ENCODE data around the gene TUBA4B.

The TUBA4B gene

DNA sequence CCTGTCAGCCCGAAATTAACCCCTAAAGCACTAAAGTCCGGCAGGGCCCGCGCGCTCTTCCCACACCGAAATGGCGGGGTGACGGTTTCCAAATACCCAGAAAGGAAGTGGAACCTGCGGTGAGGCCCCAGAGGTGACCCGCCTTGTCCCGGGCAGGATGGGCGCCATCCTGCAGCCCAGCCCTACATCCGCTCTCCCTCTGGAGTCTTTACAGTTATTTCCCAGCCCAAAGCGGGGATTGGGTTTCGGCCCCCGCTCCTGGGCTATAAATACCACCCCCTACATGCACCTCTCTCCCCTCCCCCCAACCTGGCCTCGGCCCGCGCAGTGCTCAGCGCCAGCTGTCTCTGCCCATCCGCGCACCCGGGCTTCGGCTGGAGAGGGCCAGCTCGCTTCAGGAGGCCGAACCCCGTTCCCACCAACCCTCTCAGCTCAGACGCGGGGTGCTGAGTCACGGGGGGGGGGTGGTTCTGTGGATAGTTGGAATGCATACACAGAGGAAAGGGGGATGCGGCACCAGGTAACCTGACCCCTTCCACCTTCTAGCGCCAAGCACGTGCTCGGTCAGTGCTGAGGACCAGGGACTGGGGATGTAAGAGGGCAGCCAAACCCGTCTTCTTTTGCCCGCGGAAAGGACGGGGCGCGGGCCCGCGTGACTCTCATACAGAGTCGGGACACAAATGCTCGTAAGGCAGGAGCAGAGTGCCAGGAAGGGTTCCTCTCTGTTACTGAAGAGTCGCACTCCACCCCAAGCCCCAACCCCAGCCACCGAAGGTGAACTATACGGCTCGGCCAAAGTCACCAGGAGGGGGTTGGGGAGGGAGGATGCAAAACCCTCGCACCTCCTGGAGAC lies at the start of gene TUBA4B:
TSS of gene TUBA4B (plus strand) at position 344 of the 853 bp plus-strand sequence. CDS start at position 509, 165 bp downstream.
- DNase-seq (ENCODE audit: low spot score), result peak; percentile 52

- no peak for DNase-seq (ENCODE audit: low spot score)
These were observed 48.4 kb upstream of the TUBA4B start for GRCh38 chr2:219204425-219205164.

GRCh38 chr2:219205165-219205538 lies 47.9 kb upstream of the TUBA4B start:
- DNase-seq (ENCODE audit: low spot score), result no peak

DNA sequence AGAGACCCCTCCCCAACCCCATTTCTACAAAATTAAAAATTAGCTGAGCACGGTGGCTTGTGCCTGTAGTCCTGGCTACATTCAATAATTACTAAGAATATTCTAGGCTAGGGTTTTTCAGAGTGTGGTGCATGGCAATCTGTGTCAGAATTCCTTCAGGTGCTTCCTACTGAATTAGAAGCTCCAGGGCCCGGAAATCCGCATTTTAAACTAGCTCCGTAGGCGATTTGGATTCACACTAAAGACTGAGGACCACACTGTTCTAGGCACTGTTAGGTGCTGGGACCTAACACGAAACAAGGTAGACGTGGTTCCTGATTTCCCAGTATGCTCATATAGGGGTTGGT lies 47.1 kb upstream of the TUBA4B start:
- no peak for DNase-seq (ENCODE audit: low spot score)

DNA sequence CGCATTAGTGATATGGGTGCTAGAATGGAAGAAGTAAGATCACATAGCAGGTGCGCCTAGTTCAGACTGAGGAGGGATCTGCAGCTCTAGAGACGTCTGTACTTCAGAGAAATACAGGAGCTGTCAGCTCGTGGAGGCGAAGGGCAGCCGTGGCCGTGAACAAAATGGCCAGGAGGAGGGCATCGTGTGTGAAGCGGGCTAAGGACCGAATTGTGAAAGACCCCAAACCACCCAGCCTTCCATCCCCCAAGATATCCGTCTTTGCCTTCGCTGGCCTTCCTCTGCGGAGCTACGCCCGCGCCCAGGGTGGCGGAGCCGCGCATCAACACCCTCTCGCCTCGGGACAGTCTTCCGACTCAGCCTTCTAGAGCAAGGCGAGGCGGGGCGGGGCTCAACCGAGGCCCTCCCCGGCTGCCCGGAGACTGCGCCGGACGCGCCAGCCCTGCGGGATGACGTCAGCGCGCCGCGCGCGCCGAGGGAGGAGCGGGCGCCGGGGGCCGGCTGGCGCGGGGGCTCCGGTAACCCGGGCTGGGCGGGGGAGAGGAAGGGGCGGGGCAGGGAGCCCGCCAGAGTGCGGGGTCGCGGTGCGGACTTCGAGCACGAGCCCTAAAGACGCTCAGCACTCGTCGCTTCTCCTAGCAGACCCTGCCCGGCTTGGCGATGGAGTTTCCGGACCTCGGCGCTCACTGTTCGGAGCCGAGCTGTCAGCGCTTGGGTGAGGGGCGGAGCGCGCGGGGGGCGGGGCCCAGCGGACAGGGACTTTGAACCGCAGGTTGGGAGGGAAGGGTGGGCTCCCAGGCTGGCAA lies 46.5 kb upstream of the TUBA4B start, which contains the start of gene ZFAND2B:
TSS of gene ZFAND2B (plus strand) at position 455 of the 806 bp plus-strand sequence. CDS start at position 661, 206 bp downstream.
- peak; percentile 96 for DNase-seq (ENCODE audit: low spot score)

- DNase-seq (ENCODE audit: low spot score), result no peak
These were observed 45.7 kb upstream of the TUBA4B start for GRCh38 chr2:219207134-219207883.

GRCh38 chr2:219207884-219208740 lies 44.9 kb upstream of the TUBA4B start:
- DNase-seq (ENCODE audit: low spot score), result no peak

- no peak for DNase-seq (ENCODE audit: low spot score)
These were observed 43.5 kb upstream of the TUBA4B start for GRCh38 chr2:219209236-219210195.

DNA sequence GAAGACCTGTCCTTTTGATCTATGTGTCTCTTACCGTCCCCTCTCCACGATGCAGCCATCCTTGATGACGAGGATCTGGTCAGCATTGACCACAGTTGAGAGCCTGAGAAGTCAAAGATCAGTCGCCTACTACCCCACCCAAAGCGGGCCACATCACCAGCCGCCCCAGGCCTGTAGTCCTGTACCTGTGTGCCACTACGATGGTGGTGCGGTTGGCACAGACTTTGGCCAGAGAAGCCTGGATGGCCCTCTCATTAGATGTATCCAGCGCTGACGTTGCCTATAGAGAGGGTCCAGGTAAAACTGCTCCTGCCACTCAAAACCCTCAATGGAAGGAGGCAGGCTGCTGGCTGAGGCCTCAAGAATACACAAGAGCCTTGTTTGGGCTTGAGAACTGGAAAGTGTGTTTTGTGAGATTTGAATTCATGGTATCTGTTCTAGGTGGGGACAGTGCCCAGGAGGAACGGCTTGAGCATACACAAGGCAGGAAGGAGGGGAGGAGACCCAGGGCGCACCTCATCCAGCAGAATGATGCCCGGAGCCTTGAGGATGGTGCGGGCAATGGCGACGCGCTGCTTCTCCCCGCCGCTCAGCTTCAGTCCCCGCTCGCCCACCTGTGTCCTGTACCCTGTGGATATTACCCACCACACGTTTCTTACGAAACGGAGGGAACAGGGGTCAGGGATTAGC lies 42.7 kb upstream of the TUBA4B start:
- no peak for DNase-seq (ENCODE audit: low spot score)

DNA sequence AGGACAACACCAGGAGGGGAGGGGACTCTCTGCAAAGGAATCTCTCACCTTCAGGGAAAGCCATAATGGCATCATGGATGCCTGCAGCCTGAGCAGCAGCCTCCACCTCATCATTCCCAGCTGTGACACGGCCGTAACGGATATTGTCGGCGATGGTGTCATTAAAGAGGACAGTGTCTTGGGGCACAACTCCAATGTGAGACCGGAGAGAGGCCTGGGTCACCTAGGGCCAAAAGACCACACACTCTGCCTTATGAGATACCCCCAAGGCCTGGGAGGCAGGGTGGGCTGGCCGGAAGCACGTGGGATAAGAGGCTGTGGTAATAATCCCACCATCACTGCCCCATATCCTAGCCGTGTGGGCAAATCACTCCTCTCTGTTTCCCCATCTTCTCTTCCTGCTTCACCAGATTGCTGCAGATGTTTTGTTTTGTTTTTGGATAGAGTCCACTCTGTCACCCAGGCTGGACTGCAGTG lies 42.1 kb upstream of the TUBA4B start:
- DNase-seq (ENCODE audit: low spot score), result no peak

DNA sequence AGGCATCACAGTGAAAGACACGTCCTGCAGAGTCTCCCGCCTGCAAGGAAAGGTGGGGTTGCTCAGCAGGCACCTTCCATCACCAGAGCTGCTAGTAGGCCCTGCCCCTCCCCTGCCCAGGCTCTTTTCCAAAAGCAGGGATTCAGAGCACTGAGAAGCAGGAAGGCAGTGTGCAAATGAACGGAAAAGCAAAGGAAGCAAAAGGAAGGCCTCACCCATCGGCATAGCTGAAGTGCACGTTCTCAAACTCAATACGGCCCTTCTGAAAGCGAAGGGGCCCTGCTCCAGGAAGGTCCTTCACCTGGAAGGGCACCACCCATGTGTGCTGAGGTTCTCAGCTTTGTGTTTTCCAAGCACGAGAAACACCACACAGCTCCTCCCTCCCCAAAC lies 40.0 kb upstream of the TUBA4B start:
- DNase-seq (ENCODE audit: low spot score), result no peak

- DNase-seq (ENCODE audit: low spot score), result no peak
These were observed 39.5 kb upstream of the TUBA4B start for GRCh38 chr2:219213486-219214071.

DNA sequence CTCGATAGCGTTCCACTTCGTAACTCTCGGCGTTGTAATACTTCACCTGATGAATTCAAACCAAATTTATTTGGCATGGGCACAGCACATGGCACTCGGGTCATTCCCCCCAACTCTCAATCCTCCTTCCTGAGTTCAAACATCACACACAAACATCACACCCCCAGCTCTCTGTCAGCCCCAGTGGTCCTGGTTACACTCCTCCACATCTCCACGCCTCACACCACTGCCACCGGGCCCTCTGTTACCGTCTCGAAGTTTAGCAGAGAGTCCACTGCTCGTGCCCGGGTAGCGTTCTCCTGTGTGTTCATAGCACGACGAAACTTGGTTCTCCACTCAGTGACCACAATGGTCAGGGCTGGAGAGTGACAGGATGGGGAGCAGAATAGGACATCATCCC lies 38.9 kb upstream of the TUBA4B start:
- DNase-seq (ENCODE audit: low spot score), result no peak

GRCh38 chr2:219214786-219215185 lies 38.3 kb upstream of the TUBA4B start:
- DNase-seq (ENCODE audit: low spot score), result no peak

DNA sequence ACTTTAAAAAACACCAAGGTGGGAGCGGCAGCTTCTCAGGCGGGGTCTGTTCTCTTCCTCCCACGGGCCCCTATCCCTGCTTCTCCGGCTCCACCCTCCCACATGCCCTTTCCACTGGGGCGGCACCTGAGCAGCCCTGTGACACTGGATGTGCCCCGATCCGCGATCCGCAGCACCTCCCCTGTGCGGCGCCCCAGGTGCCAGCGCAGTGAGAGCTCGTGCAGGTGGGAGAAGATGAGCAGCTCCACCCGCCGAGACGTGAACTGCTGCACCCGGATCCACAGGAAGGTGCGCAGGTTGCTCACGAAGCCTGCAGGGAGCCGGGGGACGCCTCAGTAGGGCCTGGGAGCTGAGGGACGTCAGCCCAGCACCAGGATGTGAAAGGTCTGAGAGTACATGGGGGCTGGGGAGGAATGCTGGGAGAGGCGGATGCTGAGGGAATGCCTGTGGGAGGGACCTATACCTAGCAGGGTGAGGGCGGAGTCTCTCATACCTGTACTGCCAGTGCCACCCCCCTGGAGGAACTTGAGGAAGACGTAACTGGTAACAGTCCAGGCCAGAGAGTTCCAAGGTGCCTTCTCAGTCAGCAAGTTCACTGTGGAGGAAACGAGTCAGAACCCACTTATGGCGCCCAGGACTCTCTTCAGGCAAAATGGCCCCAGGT lies 37.0 kb upstream of the TUBA4B start:
- no peak for DNase-seq (ENCODE audit: low spot score)

DNA sequence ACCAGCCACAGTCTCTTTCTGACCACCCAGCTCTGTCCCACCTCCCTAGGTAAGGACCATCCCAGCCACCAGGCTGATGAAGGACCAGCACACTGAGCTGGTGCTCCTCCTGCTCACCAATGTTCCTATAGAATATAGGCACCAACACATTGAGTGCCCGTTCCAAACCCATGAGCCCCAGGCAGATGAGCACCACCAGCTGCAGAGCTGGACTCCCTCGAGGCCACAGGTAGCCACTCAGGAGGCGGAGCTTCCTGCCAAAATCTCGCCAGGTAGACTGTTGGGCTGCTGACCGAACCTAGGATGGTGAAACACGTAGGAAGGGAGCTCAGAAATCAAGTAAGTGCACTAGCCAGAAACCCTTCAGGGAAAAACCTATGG lies 36.5 kb upstream of the TUBA4B start:
- no peak for DNase-seq (ENCODE audit: low spot score)

- no peak for DNase-seq (ENCODE audit: low spot score)
These were observed 34.8 kb upstream of the TUBA4B start for GRCh38 chr2:219218217-219218731.
